Nephron (organoid): ENCODE measurements around the gene NANP.

Source experiments
- H3K27ac Mint-ChIP-seq, 3 experiments: 2 replicates each; pipeline ENCODE4 v1.8.0; 2020; ENCODE audit warnings: mixed read lengths in 3 of 3, mild to moderate bottlenecking in 2 of 3, moderate library complexity in 1 of 3
- H3K27me3 Mint-ChIP-seq: 2 replicates; pipeline ENCODE4 v1.8.0; 2021; ENCODE audit warnings: low read depth, mild to moderate bottlenecking, moderate library complexity, mixed read lengths
- H3K36me3 Mint-ChIP-seq: 2 replicates; pipeline ENCODE4 v1.8.0; 2020; ENCODE audit warnings: low read depth, mixed read lengths
- H3K4me1 Mint-ChIP-seq: 2 replicates; pipeline ENCODE4 v1.8.0; 2020; ENCODE audit warnings: mixed read lengths
- H3K4me3 Mint-ChIP-seq, 3 experiments: 2 replicates each; pipeline ENCODE4 v1.8.0; 2020; ENCODE audit warnings: mild to moderate bottlenecking in 3 of 3, mixed read lengths in 3 of 3, moderate library complexity in 2 of 3
- H3K9me3 Mint-ChIP-seq: 2 replicates; pipeline ENCODE4 v1.8.0; 2020; ENCODE audit warnings: mixed read lengths
- CTCF ChIP-seq, 3 experiments: fragments of 200-600 bp; sonication (generic); IDR thresholded peaks; one replicate each; pipeline ENCODE4 v1.5.0; 2021; ENCODE audit warnings: antibody characterized with exemption in 3 of 3; ENCODE audit not compliant: unreplicated experiment in 3 of 3

Gene NANP

GRCh38 chr20:25567286-25567685 is 56.5 kb downstream of the NANP start:
- Mint-ChIP-seq H3K9me3 (peaks cover 15% of the 10 kb centered on the region), H3K27ac (peak overlapping the region in 1 of 3 experiments; percentile 6), H3K4me1 (peaks cover 12% of the 10 kb centered on the region), H3K36me3 (peaks cover 65% of the 10 kb centered on the region), H3K27me3 (no peaks in the 10 kb centered on the region), H3K4me3 (no peak overlapping the region)
- TF ChIP-seq CTCF (IDR thresholded peaks at IDR 0.05; ENCODE audit: unreplicated experiment in 3 of 3): no peak

GRCh38 chr20:25566821-25567220 is 57.0 kb downstream of the NANP start:
- peaks cover 65% of the 10 kb centered on the region for H3K36me3 Mint-ChIP-seq
- H3K27ac Mint-ChIP-seq: peak overlapping the region in 1 of 3 experiments; percentile 6
- peaks cover 10% of the 10 kb centered on the region for H3K4me1 Mint-ChIP-seq
- H3K9me3 Mint-ChIP-seq: peaks cover 15% of the 10 kb centered on the region
- TF ChIP-seq CTCF (IDR thresholded peaks at IDR 0.05; ENCODE audit: unreplicated experiment in 3 of 3): no peak
- H3K27me3 Mint-ChIP-seq: no peaks in the 10 kb centered on the region
- H3K4me3 Mint-ChIP-seq: no peak overlapping the region

- Mint-ChIP-seq H3K36me3 (peaks cover 61% of the 10 kb centered on the region), H3K4me1 (peaks cover 10% of the 10 kb centered on the region), H3K9me3 (peaks cover 15% of the 10 kb centered on the region), H3K27me3 (no peaks in the 10 kb centered on the region), H3K27ac (peak overlapping the region in 2 of 3 experiments; percentile 69 to 82), H3K4me3 (no peak overlapping the region)
- no peak for TF ChIP-seq CTCF (IDR thresholded peaks at IDR 0.05; ENCODE audit: unreplicated experiment in 3 of 3)
Observed at GRCh38 chr20:25565578-25566157, 58.1 kb downstream of the NANP start.

- Mint-ChIP-seq H3K36me3 (peaks cover 71% of the 10 kb centered on the region), H3K27ac (no peak overlapping the region), H3K4me1 (peaks cover 10% of the 10 kb centered on the region), H3K27me3 (no peaks in the 10 kb centered on the region), H3K4me3 (no peak overlapping the region), H3K9me3 (peaks cover 19% of the 10 kb centered on the region)
- no peak for TF ChIP-seq CTCF (IDR thresholded peaks at IDR 0.05; ENCODE audit: unreplicated experiment in 3 of 3)
Observed at GRCh38 chr20:25563876-25564275, 59.9 kb downstream of the NANP start.

- TF ChIP-seq CTCF (IDR thresholded peaks at IDR 0.05; ENCODE audit: unreplicated experiment in 3 of 3): no peak
- H3K9me3 Mint-ChIP-seq: peaks cover 19% of the 10 kb centered on the region
Observed at GRCh38 chr20:25563362-25563761, 60.5 kb downstream of the NANP start.

More at GRCh38 chr20:25563362-25563761, 60.5 kb downstream of the NANP start:
- peaks cover 74% of the 10 kb centered on the region for H3K36me3 Mint-ChIP-seq
- H3K4me3 Mint-ChIP-seq: no peak overlapping the region
- no peak overlapping the region for H3K27ac Mint-ChIP-seq
- no peaks in the 10 kb centered on the region for H3K27me3 Mint-ChIP-seq
- peaks cover 10% of the 10 kb centered on the region for H3K4me1 Mint-ChIP-seq
